A673 (cell line): ENCODE measurements around the gene AIFM3.

Source experiments
- CTCF ChIP-seq: fragments of 300-800, 200-600 bp; sonication (generic); conservative IDR thresholded peaks from 2 replicates; pipeline ENCODE4 v1.5.1; 2017; ENCODE audit warnings: low read depth, mild to moderate bottlenecking, antibody characterized with exemption, low read length, moderate library complexity, mixed read lengths
- EZH2 ChIP-seq: fragments of 200-600 bp; sonication (generic); IDR thresholded peaks from 2 replicates; pipeline ENCODE4 v1.6.1; 2017; ENCODE audit warnings: borderline replicate concordance, low read depth, mild to moderate bottlenecking, mixed read lengths, antibody characterized with exemption, low read length; ENCODE audit not compliant: poor library complexity, severe bottlenecking

GRCh38 chr22:21022507-21022906 lies 55.5 kb downstream of the AIFM3 start:
- TF ChIP-seq CTCF (no peak), EZH2 (no peak)
